ENCODE results near the gene PLA2G4A. TPM values are rescaled to one million over a fixed set of nuclear protein-coding genes. Genes with fewer than 3 reads are reported as not detected.

The PLA2G4A gene
- total RNA-seq, 1 experiment from 2014 or later, result 8.6 TPM

DNA sequence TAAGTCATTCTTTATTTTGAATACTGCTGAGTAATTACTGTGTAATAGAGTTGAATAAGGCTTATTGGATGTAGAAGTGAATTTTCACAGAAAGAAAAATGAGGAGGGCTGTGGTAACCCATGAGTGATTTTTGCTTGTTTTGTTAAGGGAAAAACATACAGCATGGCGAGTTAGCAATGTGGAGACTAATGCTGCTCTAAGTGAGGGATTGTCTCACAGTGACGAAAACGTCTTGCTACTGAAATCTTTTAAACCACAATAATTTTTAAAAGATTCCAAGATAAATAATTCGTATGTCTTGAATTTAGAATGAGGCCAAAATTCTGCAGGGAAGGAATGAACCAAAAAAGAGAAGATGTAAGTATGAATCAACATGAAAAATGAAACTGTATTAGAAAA, 16.2 kb upstream of the PLA2G4A start:
- BruUV-seq (replicated peaks), result no TSS peak
- H3K4me2 ChIP-seq (ENCODE audit: low read length), result no peak overlapping the region
- CTCF ChIA-PET, result no interaction called here
- no peak overlapping the region for H3K27ac ChIP-seq (ENCODE audit: low read depth, low read length)
- no peaks in the 10 kb centered on the region for H3K4me1 ChIP-seq (ENCODE audit: control insufficient read depth in 1 of 2, insufficient read depth in 2 of 2, low read length in 2 of 2)
- TF ChIP-seq JUND (IDR thresholded peaks at IDR 0.05) (no peak), POLR2AphosphoS5 (IDR thresholded peaks at IDR 0.05; ENCODE audit: low read depth, low read length) (no peak), SP1 (IDR thresholded peaks at IDR 0.05; ENCODE audit: low read depth) (no peak), CEBPB (IDR thresholded peaks at IDR 0.05; ENCODE audit: low read depth) (no peak), FOSL1 (IDR thresholded peaks at IDR 0.05; ENCODE audit: low read depth) (no peak), TCF7L2 (IDR thresholded peaks at IDR 0.05; ENCODE audit: borderline replicate concordance, extremely low read depth, insufficient read depth, insufficient read length) (no peak), ZNF274 (IDR thresholded peaks at IDR 0.05; ENCODE audit: low read depth, low read length) (no peak), EZH2phosphoT487 (IDR thresholded peaks at IDR 0.05; ENCODE audit: borderline replicate concordance) (no peak), POLR2A (IDR thresholded peaks at IDR 0.05; ENCODE audit: borderline replicate concordance, extremely low read depth, insufficient read depth, insufficient read length) (no peak)
- TF ChIP-seq, protein P1, sequence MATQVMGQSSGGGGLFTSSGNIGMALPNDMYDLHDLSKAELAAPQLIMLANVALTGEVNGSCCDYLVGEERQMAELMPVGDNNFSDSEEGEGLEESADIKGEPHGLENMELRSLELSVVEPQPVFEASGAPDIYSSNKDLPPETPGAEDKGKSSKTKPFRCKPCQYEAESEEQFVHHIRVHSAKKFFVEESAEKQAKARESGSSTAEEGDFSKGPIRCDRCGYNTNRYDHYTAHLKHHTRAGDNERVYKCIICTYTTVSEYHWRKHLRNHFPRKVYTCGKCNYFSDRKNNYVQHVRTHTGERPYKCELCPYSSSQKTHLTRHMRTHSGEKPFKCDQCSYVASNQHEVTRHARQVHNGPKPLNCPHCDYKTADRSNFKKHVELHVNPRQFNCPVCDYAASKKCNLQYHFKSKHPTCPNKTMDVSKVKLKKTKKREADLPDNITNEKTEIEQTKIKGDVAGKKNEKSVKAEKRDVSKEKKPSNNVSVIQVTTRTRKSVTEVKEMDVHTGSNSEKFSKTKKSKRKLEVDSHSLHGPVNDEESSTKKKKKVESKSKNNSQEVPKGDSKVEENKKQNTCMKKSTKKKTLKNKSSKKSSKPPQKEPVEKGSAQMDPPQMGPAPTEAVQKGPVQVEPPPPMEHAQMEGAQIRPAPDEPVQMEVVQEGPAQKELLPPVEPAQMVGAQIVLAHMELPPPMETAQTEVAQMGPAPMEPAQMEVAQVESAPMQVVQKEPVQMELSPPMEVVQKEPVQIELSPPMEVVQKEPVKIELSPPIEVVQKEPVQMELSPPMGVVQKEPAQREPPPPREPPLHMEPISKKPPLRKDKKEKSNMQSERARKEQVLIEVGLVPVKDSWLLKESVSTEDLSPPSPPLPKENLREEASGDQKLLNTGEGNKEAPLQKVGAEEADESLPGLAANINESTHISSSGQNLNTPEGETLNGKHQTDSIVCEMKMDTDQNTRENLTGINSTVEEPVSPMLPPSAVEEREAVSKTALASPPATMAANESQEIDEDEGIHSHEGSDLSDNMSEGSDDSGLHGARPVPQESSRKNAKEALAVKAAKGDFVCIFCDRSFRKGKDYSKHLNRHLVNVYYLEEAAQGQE (IDR thresholded peaks at IDR 0.05; ENCODE audit: low read depth), result no peak
- H3K9me2 ChIP-seq (ENCODE audit: insufficient read depth), result no peaks in the 10 kb centered on the region
- H2AFZ ChIP-seq (ENCODE audit: low read depth, low read length, poor library complexity, severe bottlenecking), result no peak overlapping the region
- H3K36me3 ChIP-seq (ENCODE audit: control insufficient read depth in 1 of 2, insufficient read depth in 2 of 2, low read length in 2 of 2), result no peaks in the 10 kb centered on the region
- no peak overlapping the region for H3K9ac ChIP-seq (ENCODE audit: low read length)
- H3K27me3 ChIP-seq (ENCODE audit: insufficient read depth, low read length), result no peaks in the 10 kb centered on the region
- intact Hi-C loops (cut with micrococcal nuclease), result no loop called here
- no peaks in the 10 kb centered on the region for H3K79me2 ChIP-seq (ENCODE audit: insufficient read depth, low read length)
- H3K4me3 ChIP-seq (replicated peaks in 1 of 2; ENCODE audit: low read depth in 1 of 2, low read length in 2 of 2), result no peak overlapping the region
- no peaks in the 10 kb centered on the region for H4K20me1 ChIP-seq (ENCODE audit: insufficient read depth)
- DNase-seq (ENCODE audit: low read depth, low spot score) (no peak), ATAC-seq (no peak)
- POLR2A ChIA-PET, result no interaction called here
- RAD21 ChIA-PET (ENCODE audit: low non-redundant PET in 1 of 2, low total read pairs in 2 of 2, uncharacterized antibody in 2 of 2, unreplicated experiment in 2 of 2), result no interaction called here
- H3K9me3 ChIP-seq (ENCODE audit: control insufficient read depth in 1 of 2, insufficient read depth in 1 of 2, low read depth in 1 of 2, low read length in 2 of 2), result no peaks in the 10 kb centered on the region
